Ovary (tissue), 9 donors: ENCODE results near the gene NF1. TPM values are rescaled to one million over a fixed set of nuclear protein-coding genes. Genes with fewer than 3 reads are reported as not detected.

Source experiments
- DNase-seq, 5 donors: peaks; one replicate each; pipeline ENCODE4 v3.0.0-alpha.2; 2019 to 2020
- H3K27ac ChIP-seq, 2 donors: fragments of 200-600 bp; one replicate each; pipeline versions ENCODE4 v1.5.1 to v1.8.0; 2019 to 2022
- H3K27me3 ChIP-seq: fragments of 200-600 bp; one replicate; pipeline ENCODE4 v1.8.0; 2022
- H3K36me3 ChIP-seq: fragments of 200-600 bp; sonication (generic); one replicate; pipeline ENCODE4 v1.5.1; 2019
- H3K4me1 ChIP-seq: one replicate; pipeline ENCODE4 v1.8.1; 2013; ENCODE audit warnings: mild to moderate bottlenecking, moderate library complexity; ENCODE audit not compliant: insufficient read depth
- H3K4me3 ChIP-seq: fragments of 200-600 bp; sonication (generic); one replicate; pipeline ENCODE4 v1.5.1; 2017
- H3K9me3 ChIP-seq, 2 donors: fragments of 200-600 bp in 1 of 2; sonication (generic) in 1 of 2; one replicate each; pipeline versions ENCODE4 v1.5.1 to v1.8.1; 2013 to 2019; ENCODE audit warnings: mild to moderate bottlenecking in 1 of 2, moderate library complexity in 1 of 2
- CTCF ChIP-seq, 3 donors: fragments of 450-650 bp in 2 of 3; fragments of 200-600 bp in 1 of 3; IDR thresholded peaks; one replicate each; pipeline versions ENCODE4 v1.5.1 to v1.8.0; 2016 to 2022; ENCODE audit warnings: antibody characterized with exemption in 3 of 3, mild to moderate bottlenecking in 1 of 3
- EP300 ChIP-seq: sonication (generic); formaldehyde crosslinking; IDR thresholded peaks from one replicate; pipeline ENCODE4 v1.6.1; 2017; ENCODE audit warnings: antibody characterized with exemption
- POLR2A ChIP-seq: fragments of 450-650 bp; IDR thresholded peaks from one replicate; pipeline ENCODE4 v1.6.1; 2017; ENCODE audit warnings: antibody characterized with exemption, mild to moderate bottlenecking, moderate library complexity
- WGBS, 3 donors: extraction: QIAGEN DNeasy Blood & Tissue Kit in 1 of 3; methylation state at CpG; one replicate each; pipeline versions ENCODE4 v1.1.5 to v1.1.7; 2013 to 2017; 5-methylcytosine and 5-hydroxymethylcytosine counted together
- intact Hi-C, 4 donors: fragments of 100-400 bp; cut with DNase I; formaldehyde crosslinking; loops; one replicate each; pipeline versions ENCODE4 v1.11.0 to v1.15.1; 2022 to 2023
- polyA plus RNA-seq, 2 donors: library from polyadenylated mRNA; stranded (reverse); fragments of 200-250 nt in 1 of 2; fragments of 350-450 nt in 1 of 2; fragmentation: Illumina TruSeq in 1 of 2; extraction: RNeasy Lipid Tissue Mini Kit (QIAGEN cat#74804) in 1 of 2; gene quantifications; one replicate each; pipeline ENCODE4 v1.2.3, GENCODE V29; 2013 to 2014
- total RNA-seq, 7 donors: library from RNA; depleted of rRNA in 2 of 7; stranded (reverse); fragments of >200 nt in 2 of 7; fragmentation: NEBNext Ultra II Directional in 3 of 7; extraction: Animal tissue kit (Norgen Biotek cat#: 25700) in 3 of 7; gene quantifications; one replicate each; pipeline versions ENCODE4 v1.1.0 to v1.2.4, GENCODE V29; 2016 to 2023
- donor health status: DM: no; HTN: no; CAD: no; lungs with moderate emphysema.
- donor health status: DM: no; HTN: no; CAD: no.
- donor health status: Bipolar disorder and iron deficiency.
- donor health status: DM: yes; HTN: yes; CAD: no.
- donor health status: DM: no; HTN: no; CAD: no.
- donor health status: DM: yes; HTN: yes; CAD: no.

The NF1 gene
- total and polyA plus RNA-seq, 9 donors, result 11.1 to 62.0 (median 57.0) TPM

GRCh38 chr17:31296142-31296541 lies 201.4 kb downstream of the NF1 start:
- Histone ChIP-seq H3K9me3 (no peaks in the 10 kb centered on the region), H3K4me3 (no peak overlapping the region), H3K36me3 (no peaks in the 10 kb centered on the region), H3K4me1 (no peaks in the 10 kb centered on the region), H3K27me3 (no peaks in the 10 kb centered on the region), H3K27ac (no peak overlapping the region)
- DNase-seq, result no peak
- intact Hi-C loops, result no loop called here
- WGBS, 3 donors, result 83 to 85% (median 85%) methylated on average over 2 of the region's 2 CpGs
- TF ChIP-seq POLR2A (no peak), EP300 (no peak), CTCF (IDR thresholded peaks at IDR 0.05) (no peak)

DNA sequence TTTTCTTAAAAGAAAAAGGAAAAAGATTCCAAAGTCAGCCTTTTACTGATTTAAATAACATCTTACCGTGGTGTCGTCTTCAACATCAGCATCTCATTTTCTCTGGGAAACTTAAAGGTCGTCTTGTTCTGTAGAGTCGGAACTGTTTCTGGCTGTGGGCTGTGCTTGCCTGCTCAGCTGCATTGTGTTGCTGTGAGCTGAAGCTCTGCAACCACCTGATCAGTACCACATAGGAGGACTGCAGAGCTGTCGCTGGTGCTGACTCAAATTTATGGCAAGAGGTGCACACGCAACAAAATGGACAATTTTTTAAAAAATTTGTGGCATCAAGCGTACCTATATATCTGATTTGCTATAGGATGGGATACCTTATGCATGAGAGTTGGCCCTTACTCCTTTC lies 202.3 kb downstream of the NF1 start, which contains the start of gene OMG:
Gene OMG (minus strand): TSS at position 150 of the 400 bp plus-strand sequence. CDS start 908 bp downstream, outside the sequence.
- H3K36me3 ChIP-seq, result no peaks in the 10 kb centered on the region
- intact Hi-C loops, result no loop called here
- 83 to 86% (median 86%) methylated on average over 7 of the region's 7 CpGs for WGBS, 3 donors
- H3K4me3 ChIP-seq, result no peak within 1 kb of the TSS
- H3K9me3 ChIP-seq, result no peaks in the 10 kb centered on the region
- TF ChIP-seq CTCF (IDR thresholded peaks at IDR 0.05) (no peak), EP300 (no peak), POLR2A (no peak)
- H3K27ac ChIP-seq, result no peak within 1 kb of the TSS
- H3K27me3 ChIP-seq, result no peaks in the 10 kb centered on the region
- H3K4me1 ChIP-seq, result no peaks in the 10 kb centered on the region
- DNase-seq, result no peak

DNA sequence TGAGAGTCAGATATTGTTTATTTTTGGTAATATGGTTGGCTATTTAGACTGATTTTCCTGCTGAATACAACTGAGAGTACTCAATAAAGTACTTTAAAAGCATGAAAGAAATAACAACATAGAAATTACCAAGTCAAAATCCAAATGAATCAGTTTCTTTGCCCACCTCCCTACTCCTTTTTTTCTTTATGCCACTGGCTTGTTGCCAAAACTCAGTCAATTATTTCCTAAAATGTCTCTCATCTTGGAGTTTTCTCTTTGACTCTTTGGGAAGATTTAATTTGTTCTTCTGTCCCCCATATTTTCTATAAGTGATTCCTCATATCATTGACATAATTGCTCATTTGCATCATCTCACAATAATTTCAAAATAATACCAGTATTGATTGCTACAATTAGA lies 204.8 kb downstream of the NF1 start:
- no peak overlapping the region for H3K4me3 ChIP-seq
- H3K9me3 ChIP-seq, result no peaks in the 10 kb centered on the region
- no peak overlapping the region for H3K27ac ChIP-seq
- no peaks in the 10 kb centered on the region for H3K36me3 ChIP-seq
- no peak for DNase-seq
- no peaks in the 10 kb centered on the region for H3K27me3 ChIP-seq
- H3K4me1 ChIP-seq, result no peaks in the 10 kb centered on the region
- TF ChIP-seq POLR2A, result no peak
- no peak for TF ChIP-seq EP300
- TF ChIP-seq CTCF (IDR thresholded peaks at IDR 0.05), result no peak
- intact Hi-C loops, result no loop called here

DNA sequence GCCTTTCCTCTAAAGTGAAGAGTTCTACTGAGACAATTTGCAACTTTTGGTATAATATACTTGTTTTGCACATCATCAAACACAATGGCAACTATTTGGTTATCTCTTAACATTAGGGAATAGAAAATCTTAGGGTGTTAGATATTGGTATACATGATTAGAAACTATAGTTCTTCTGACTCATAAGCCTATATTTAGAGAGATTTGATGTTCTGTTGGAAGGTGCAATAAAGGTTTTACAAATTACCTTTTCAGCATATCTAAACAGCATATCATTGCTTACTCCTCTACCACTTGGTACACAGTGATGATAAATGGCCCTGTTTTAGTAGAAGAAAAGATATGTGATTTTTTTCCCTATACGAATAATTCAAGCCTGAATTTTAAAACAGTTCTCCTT lies 212.9 kb downstream of the NF1 start:
- DNase-seq, result no peak
- Histone ChIP-seq H3K4me1 (no peaks in the 10 kb centered on the region), H3K27ac (no peak overlapping the region), H3K27me3 (no peaks in the 10 kb centered on the region), H3K9me3 (no peaks in the 10 kb centered on the region), H3K4me3 (no peak overlapping the region), H3K36me3 (no peaks in the 10 kb centered on the region)
- WGBS, 3 donors, result 81 to 93% (median 90%) methylated on average over 1 of the region's 1 CpG
- intact Hi-C loops, result no loop called here
- no peak for TF ChIP-seq CTCF (IDR thresholded peaks at IDR 0.05)
- TF ChIP-seq POLR2A, result no peak
- TF ChIP-seq EP300, result no peak
